GM06990 (cell line): ENCODE data around the gene HP1BP3.
A peak's percentile ranks its signal among the peaks of the same experiment; 100 is the strongest.
"Not testable (repeated sequence)": the region's sequence is repeated elsewhere in the genome, so short reads cannot be mapped to it uniquely, and the experiment has no call there.

Experiments
- DNase-seq: peaks from one replicate; pipeline ENCODE4 v3.0.0-alpha.2; 2011; ENCODE audit not compliant: insufficient read length; ENCODE audit errors: extremely low read depth
- H3K27me3 ChIP-seq: replicated peaks from 2 replicates; pipeline ENCODE4 v1.6.0; 2011; ENCODE audit warnings: low read length; ENCODE audit not compliant: control insufficient read depth, insufficient read depth
- H3K36me3 ChIP-seq: 2 replicates; pipeline ENCODE4 v1.5.1; 2011; ENCODE audit warnings: low read length; ENCODE audit not compliant: control insufficient read depth, insufficient read depth
- H3K4me3 ChIP-seq: replicated peaks from 2 replicates; pipeline ENCODE4 v1.5.1; 2011; ENCODE audit warnings: low read depth, mild to moderate bottlenecking, control low read depth, low read length
- CTCF ChIP-seq: IDR thresholded peaks from 2 replicates; pipeline ENCODE4 v1.5.1; 2011; ENCODE audit warnings: low read length, control low read depth, mild to moderate bottlenecking, inconsistent platforms; ENCODE audit not compliant: insufficient read depth, poor library complexity, severe bottlenecking

HP1BP3 gene

DNA sequence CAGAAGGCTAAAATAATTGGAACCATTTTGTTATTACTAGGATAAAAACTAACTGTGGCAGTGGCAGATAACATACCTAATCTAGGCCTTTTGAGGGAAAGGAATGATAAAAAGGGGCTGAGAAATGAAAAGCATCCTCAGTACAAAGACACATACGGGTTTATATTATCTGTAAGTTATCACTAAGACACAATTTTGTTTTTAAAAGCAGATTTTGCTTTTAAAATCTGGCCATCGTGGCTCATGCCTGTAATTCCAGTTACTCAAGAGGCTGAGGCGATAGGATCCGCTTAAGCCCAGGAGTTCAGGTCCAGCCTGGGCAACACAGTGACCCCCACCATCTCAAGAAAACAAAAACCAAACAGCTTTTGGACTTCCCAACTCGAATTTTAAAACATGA lies 24.8 kb upstream of the HP1BP3 start:
- no peaks in the 10 kb centered on the region; the same call in 1 of the 2 replicates for H3K36me3 ChIP-seq
- TF ChIP-seq CTCF, result no peak
- H3K4me3 ChIP-seq, result no peak overlapping the region
- no peak for DNase-seq
- no peaks in the 10 kb centered on the region for H3K27me3 ChIP-seq

GRCh38 chr1:20793236-20793635 lies 6.1 kb upstream of the HP1BP3 start:
- H3K4me3 ChIP-seq, result no peak overlapping the region
- no peak for DNase-seq
- no peaks in the 10 kb centered on the region for H3K27me3 ChIP-seq
- no peaks in the 10 kb centered on the region for H3K36me3 ChIP-seq
- TF ChIP-seq CTCF, result no peak

DNA sequence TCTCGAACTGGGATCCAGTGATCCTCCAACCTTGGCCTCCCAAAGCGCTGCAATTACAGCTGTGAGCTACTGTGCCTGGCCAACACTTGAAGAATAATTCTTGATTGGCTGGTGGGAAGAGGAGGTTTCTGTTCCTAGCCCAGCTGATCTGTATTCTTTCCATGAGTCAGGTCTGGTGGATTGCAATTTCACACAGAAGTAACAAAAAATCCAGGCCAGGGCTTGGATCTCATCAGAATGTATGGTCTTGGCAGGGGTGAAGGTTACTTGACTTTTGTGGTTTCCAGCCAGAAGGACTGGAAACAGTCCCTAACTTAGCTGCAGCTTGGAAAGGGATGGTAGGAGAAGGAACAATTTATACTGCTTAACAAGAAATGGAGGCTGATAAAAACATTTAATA lies 5.1 kb upstream of the HP1BP3 start:
- no peak overlapping the region for H3K4me3 ChIP-seq
- TF ChIP-seq CTCF, result no peak
- H3K36me3 ChIP-seq, result no peaks in the 10 kb centered on the region
- no peaks in the 10 kb centered on the region for H3K27me3 ChIP-seq
- no peak for DNase-seq

- no peak for DNase-seq
- Histone ChIP-seq H3K4me3 (no peak overlapping the region), H3K36me3 (no peaks in the 10 kb centered on the region), H3K27me3 (no peaks in the 10 kb centered on the region)
- TF ChIP-seq CTCF, result no peak
These were observed 3.7 kb upstream of the HP1BP3 start for GRCh38 chr1:20790785-20791184.

DNA sequence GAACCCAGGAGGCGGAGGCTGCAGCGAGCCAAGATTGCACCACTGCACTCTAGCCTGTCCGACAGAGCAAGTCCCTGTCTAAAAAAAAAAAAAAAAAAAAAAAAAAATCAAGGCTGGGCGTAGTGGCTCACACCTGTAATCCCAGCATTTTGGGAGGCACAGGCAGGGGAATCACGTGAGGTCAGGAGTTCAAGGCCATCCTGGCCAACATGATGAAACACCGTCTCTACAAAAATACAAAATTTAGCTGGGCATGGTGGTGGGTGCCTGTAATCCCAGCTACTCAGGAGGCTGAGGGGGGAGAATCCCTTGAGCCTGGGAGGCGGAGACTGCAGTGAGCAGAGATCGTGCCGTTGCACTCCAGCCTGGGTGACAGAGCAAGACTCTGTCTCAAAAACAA lies 2.5 kb upstream of the HP1BP3 start:
- not testable (repeated sequence) for DNase-seq, H3K4me3 ChIP-seq

GRCh38 chr1:20787840-20788795 lies 1.0 kb upstream of the HP1BP3 start:
- H3K36me3 ChIP-seq, result no peaks in the 10 kb centered on the region
- no peak for TF ChIP-seq CTCF
- no peak for DNase-seq

More for the DNA sequence above, 2.5 kb upstream of the HP1BP3 start:
- H3K27me3 ChIP-seq, H3K36me3 ChIP-seq: not testable (repeated sequence)

More at GRCh38 chr1:20787840-20788795, 1.0 kb upstream of the HP1BP3 start:
- Histone ChIP-seq H3K27me3 (no peaks in the 10 kb centered on the region), H3K4me3 (peak overlapping the region; percentile 80)
